ENCODE measurements around the gene GFM1.

- no peak for TF ChIP-seq EP300 (IDR thresholded peaks at IDR 0.05)
- TF ChIP-seq, protein P1, sequence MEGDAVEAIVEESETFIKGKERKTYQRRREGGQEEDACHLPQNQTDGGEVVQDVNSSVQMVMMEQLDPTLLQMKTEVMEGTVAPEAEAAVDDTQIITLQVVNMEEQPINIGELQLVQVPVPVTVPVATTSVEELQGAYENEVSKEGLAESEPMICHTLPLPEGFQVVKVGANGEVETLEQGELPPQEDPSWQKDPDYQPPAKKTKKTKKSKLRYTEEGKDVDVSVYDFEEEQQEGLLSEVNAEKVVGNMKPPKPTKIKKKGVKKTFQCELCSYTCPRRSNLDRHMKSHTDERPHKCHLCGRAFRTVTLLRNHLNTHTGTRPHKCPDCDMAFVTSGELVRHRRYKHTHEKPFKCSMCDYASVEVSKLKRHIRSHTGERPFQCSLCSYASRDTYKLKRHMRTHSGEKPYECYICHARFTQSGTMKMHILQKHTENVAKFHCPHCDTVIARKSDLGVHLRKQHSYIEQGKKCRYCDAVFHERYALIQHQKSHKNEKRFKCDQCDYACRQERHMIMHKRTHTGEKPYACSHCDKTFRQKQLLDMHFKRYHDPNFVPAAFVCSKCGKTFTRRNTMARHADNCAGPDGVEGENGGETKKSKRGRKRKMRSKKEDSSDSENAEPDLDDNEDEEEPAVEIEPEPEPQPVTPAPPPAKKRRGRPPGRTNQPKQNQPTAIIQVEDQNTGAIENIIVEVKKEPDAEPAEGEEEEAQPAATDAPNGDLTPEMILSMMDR (IDR thresholded peaks at IDR 0.05): no peak
Measured at GRCh38 chr3:158737976-158738615, 93.8 kb downstream of the GFM1 start.

All from ovary (tissue), 3 donors.